Daoy (cell line): Measurements from ENCODE around the gene MAP2. TPM values are rescaled to one million over a fixed set of nuclear protein-coding genes. Genes with fewer than 3 reads are reported as not detected.
A peak's percentile ranks its signal among the peaks of the same experiment; 100 is the strongest.

Source experiments
- DNase-seq: peaks from one replicate; pipeline ENCODE4 v3.0.0-alpha.2; 2015; ENCODE audit warnings: low read depth
- total RNA-seq: library from RNA; depleted of rRNA; stranded (reverse); fragments of >200 nt; shearing (Covaris generic); gene quantifications from 2 replicates; pipeline ENCODE4 v1.2.3, GENCODE V29; 2014

The MAP2 gene
- total RNA-seq, 1 experiment from 2014 or later: 0.34 TPM

DNA sequence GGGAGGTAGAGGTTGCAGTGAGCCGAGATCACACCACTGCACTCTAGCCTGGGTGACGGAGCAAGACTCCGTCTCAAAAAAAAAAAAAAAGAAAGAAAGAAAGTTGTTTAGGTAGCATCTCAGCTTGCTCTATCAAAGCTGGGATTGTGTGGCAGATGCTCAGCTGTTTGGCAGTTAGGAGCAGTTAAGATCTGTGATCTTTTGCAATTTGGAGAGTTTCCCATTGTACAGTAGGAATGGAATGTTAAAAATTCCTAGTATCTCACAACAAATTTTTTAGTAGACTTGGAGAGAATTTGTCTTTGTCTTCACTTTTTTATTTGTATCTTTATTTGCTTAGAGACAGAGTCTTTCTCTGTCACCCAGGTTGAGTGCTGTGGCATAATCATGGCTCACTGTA lies 224.9 kb downstream of the MAP2 start:
- DNase-seq: no peak

DNA sequence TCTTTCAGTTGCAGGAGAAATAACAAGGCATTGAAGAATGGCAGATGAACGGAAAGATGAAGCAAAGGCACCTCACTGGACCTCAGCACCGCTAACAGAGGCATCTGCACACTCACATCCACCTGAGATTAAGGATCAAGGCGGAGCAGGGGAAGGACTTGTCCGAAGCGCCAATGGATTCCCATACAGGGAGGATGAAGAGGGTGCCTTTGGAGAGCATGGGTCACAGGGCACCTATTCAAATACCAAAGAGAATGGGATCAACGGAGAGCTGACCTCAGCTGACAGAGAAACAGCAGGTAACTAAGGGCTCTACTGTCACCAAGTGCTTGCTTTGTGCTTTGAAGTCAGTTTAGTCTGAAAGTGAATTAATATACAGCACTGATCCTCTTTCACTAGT lies 229.3 kb downstream of the MAP2 start:
- no peak for DNase-seq

DNA sequence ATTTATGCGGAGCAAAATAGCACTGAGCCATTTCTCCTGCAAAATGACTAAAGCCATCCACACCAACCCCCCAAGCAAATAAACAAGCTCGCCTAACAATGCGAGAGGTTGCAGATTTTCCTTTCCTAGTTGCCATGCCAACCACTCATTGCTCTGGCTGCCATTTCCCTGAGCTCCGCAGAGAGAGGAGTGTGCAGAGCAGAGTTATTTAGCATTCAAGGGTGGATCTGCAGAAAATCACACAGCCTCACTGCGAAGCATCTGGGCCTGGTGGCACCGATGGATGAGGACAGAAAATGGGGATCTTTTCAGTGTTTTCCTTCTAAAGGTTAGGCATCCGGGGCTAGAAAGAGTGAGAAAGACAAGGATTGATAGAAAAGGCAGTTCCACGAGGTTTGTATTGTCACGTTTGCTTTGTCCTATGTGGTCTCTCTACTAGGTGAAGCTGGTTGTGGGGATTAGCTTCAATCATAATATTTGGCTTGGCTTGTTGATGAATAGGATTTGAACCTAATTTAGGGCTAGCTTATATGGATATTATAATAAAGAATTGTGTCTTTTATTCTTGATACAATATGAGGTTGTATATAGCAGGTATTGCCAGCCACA lies 237.5 kb downstream of the MAP2 start:
- DNase-seq: no peak

DNA sequence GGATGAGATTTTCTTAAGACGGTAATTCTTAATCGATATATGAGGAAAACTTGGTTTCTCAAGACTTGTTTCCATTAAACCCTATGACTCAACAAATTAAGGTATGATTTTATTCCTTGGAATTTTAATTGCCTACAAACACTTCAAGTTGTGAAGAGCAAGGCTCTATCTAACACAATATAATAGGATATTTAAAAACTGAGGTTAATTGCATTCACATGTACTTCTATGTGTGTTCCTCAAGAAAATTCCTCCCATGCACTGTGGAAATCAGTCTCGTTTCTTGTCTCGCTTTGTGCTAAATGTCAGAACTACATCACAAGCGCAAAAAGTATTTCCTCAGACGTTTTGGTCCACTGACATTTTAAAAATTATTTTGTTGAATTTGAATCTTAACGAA lies 238.2 kb downstream of the MAP2 start:
- no peak for DNase-seq

DNA sequence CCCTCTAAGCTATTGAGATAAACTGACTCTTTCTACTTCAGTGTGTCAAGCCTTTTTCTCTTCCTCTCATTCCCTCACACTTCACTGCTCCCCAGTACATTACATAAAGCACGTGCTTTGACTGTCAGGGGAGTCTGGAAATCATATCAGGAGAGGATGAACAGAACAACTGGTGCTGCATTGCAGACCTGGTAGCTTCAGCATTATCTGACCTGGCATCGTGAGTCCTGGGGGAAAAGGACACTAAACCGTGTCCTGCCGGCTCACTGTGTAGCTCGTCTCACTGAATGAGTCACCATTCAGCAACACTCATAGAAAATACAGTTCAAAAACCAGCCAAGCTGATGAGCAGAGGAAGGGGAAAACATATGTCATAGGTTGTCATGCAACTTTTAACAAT lies 239.3 kb downstream of the MAP2 start:
- DNase-seq: peak; percentile 46

DNA sequence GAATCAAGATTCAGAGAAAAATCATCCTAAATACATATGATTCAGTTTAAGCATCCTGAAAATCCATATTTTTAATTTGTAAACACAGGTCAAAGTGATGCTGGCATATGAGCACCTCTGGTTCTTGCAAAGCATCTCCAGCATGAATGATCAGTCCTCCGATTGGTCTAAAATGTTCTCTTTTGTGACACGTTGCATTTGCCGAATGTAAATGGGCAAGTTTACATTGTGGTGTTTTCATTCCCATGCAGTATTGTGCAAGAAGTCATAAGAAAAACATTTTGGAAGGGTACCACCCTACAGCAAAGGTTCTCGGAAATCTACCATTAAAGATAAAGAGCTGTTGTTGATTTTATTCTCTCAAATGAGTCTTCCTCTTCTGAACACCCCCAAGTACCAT lies 239.8 kb downstream of the MAP2 start:
- no peak for DNase-seq

DNA sequence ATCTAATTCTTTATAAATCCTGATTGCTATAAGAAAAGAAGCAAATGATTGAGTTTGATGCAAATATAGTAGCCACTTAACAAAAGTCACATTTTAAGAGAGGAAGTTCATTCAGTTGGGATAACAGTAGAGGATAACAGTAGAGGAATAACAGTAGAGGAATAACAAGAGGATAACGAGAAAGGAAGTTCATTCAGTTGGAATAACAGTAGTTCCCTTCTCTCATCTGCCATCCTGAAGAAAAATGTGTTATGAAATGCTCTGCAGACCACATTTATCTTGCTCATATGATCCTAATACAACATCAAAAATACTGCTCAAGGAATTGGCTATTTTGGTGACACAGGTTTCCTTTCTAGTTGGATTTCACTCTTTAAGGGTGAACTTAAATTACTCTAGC lies 242.4 kb downstream of the MAP2 start:
- no peak for DNase-seq

DNA sequence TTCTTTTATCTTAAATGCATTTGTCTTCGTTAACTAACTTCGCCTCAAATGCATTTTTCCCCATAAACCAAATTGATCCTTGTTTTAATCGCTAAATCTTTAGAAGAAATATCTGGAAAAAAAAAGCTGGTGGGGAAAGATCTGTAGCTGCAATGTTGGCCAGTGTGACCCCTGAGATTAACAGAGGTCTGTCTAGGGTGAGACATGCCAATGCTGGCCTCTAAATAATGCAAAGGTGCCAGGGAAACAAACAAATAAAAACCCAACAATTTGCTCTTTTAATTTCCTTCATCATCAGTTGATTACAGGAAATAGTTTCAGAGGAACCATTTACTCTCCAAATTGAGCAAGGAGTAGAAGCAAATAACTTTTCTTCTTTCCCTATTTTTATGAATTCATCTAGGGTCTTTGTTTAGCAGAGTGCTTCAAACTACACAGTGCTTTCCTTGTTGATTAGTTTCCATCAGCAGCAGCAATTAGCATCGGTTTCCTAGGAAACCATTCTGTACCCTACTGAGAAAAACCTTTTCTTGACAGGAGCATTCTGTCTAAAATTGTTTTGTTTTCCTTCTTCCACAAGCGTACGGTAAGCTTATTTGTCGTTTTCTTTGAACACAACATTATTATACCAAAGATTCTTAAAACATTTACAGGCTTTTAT lies 247.3 kb downstream of the MAP2 start:
- no peak for DNase-seq

DNA sequence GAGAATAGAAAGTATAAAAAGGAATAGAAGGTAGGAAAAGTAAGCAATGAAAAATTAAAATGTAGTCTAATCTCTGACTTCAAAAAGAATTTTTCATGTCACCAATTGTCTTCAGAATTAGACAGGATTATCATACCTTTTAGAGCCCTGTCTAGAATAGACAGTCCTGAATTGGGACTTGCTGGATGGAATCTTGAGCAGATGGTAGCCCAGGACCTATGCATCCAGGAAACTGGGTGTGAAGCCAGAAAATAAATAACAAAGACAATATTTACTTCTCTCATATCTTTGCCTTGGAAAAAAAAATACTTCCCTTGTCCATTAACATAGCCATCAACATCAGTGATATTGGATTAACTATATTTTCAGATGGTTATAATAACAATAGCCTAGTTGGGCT lies 250.0 kb downstream of the MAP2 start:
- no peak for DNase-seq

DNA sequence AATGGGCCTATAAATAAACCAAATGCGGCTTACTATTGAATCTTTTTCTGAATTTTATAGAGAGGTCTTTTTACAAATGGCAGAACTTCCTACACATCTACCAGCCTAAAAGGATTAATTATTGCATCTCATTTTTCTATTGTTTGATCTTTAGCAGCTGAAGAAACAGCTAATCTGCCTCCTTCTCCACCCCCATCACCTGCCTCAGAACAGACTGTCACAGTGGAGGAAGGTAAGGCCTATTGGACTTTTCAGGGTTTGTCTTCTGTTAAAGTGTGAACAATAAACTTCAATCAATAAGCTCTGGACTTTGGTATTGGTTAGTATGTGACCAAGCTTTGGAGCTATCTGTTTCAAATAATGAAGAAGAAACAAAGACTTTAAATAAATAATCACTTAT lies 256.7 kb downstream of the MAP2 start:
- DNase-seq: no peak

DNA sequence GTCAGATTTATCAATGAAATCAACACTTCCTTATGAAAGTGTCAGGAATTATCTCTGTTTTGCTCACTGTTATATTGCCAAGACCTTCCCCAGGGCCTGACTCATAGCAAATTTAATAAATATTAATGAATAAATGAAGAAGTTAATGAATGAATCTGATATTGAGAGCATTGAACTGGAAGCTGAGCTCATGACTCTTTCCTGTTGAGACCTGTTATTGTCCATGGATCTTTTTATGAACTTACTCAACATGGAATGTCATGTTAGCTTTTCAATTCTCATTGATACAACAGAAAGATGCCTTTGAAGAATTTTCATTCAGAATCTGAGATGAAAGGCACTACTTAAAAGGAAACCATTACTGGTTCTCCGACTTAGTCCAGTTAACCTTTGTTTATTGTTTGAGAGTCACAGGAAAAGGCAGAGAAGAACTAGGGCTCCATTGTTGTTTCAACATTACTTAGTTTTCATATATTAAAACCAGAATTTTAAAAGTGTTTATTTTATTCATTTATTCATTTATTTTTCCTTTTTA lies 257.4 kb downstream of the MAP2 start:
- DNase-seq: no peak

DNA sequence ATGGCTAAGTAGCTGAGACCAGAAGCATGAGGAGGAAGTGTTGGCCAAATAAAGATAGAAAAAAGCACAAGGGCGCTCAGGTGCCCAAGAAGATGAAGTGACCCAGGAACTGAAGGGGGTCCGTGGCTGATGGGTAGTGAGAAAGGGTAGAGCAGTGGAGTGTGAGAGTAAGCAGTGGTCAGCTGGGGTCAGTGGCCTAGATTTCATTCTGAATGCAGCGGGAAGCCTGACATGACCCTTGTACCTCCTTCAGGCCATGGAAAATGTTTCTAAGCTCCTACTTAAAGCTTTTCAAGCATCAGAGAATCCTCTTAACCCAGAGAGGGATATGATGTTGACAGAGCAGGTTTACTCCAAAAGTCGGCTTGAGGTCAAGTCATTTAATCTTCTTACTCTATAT lies 258.8 kb downstream of the MAP2 start:
- DNase-seq: no peak

DNA sequence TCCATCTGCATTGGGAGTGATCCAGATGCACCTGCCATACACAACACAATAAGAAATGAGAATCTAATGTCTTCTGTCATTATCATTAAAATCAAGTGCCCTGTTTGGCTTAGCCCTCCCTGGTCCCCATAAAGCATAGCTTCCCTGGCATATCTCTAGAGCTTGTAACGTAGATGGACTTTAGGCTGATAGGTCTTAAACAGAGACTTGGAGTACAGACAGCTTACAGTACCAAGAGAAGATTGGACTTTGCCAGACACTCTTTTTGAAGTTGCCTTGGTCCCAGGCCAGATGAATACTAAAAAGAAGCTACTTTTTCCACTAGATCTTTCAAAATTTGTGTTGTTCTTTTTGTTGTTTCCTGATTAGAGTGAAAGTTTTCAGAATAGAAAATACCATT lies 261.5 kb downstream of the MAP2 start:
- DNase-seq: no peak

DNA sequence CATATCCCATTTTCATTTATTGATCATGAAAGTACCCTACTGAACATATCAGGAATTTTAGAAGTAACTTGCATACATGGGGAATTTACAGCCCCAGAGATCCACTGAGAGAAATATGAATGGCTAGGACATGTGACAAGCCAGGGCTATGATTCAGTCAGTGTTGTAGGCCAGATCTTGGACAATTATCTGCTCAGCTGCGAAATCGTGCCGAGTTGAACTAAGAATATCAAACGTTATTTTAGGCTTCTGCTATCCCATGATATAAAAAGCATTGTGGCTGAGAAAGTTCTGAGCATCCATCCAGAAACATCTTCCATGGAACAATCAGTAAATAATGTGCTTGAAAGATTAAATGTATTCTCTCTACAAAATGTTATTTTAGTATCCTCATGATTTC lies 262.1 kb downstream of the MAP2 start:
- DNase-seq: no peak

DNA sequence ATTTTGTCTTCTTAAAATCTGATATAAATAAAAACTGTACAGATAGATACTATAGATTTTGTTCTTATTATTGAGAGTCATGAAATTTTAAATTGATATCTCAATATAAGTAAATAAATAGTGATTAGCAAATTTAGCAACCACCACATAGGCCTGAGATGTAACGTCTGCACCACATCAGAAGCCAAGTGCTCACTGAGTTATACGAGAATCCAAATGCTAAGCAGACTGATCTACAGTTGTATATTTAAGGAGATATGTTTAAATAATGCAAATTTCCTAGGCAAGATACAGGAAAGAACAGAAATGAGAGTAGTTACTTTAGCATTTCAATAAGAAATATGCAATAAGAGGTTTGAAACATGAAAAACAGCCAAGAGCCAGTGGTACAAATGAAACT lies 262.6 kb downstream of the MAP2 start:
- no peak for DNase-seq

DNA sequence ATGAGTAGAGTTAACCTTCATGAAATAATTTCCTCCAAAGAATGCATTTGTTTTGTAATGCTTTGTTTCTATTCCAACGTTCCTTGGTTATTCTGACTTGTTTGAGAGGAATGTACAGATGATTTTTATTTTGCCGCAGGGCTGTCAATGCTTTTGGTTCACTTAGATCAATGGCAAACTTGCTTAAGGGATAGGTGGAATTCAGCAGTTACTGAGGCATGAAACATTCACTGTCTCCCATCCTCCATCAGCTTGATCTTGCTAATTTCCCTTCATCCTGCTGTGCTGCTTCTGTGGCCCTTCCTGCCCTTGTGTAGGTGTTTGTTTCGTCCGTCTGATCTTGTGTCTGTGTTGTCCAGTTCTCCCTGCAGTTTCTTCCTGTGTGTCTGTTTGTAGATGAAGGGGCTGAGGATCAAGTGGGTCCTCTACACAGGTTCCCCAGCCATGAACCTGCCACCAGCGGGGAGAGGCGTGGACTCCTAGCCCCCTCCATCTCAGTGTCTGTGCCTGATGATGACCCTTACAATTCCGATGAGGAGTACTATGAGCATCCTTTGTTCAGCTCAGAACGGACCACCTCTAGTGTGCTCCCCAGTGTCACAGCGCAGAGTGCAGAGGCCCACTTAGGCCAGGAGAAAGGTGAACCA lies 263.6 kb downstream of the MAP2 start:
- no peak for DNase-seq

DNA sequence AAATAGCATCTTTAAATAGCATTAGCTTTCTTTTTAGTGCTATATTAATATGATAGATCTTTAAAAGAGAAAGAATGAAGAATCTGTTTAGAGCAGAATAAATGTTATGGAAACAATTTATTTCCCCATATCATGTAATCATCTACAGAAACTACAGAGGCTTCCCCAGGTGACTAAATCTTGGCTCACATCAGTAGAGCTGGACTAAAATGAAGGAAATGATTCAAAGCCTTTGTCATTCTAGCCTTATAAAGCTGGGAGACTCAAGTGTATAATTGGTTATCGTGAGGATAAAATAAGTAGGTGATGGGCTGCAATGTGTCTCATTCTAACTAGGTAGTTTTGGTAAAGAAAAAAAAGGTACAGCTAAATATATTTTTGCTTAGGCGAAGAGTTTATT lies 264.5 kb downstream of the MAP2 start:
- DNase-seq: no peak

DNA sequence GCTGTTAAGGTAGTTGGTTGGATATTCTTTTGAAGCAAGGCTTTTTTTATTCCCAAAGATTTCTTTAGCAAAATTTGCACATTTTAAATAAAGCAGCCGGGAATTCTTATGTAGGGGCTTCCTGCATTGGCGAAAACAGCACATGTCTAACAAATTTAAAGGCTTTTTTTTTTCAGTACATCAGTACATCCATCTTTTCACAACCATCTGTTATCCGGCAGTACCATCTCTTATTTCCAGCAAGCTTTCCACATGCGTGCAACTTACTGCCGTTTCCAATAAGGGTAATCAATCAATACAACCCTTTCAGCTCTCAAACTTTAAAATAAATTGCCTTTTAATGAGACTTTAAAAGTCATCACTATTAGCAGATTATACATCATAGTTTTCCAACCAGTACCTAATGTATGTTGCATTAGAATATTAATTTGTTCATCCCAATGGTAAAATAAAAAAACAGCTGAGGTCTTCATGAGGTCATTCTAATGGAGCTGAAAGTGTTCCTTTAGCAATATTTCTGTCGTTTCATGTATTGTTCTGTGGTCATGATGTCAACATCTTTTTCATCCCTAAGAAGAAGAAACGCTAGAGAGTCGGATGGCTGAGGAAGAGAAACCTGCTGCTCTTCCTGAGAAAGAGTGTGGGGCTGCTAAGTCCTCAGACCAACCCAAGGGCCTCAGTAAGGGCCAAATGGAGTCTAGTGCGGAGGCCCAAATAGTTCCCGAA lies 266.3 kb downstream of the MAP2 start:
- DNase-seq: no peak

DNA sequence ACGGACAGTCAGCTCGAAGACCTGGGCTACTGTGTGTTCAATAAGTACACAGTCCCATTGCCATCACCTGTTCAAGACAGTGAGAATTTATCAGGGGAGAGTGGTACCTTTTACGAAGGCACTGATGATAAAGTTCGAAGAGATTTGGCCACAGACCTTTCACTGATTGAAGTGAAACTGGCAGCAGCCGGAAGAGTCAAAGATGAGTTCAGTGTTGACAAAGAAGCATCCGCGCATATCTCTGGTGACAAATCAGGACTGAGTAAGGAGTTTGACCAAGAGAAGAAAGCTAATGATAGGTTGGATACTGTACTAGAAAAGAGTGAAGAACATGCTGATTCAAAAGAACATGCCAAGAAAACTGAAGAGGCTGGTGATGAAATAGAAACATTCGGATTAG lies 270.9 kb downstream of the MAP2 start:
- DNase-seq: no peak

DNA sequence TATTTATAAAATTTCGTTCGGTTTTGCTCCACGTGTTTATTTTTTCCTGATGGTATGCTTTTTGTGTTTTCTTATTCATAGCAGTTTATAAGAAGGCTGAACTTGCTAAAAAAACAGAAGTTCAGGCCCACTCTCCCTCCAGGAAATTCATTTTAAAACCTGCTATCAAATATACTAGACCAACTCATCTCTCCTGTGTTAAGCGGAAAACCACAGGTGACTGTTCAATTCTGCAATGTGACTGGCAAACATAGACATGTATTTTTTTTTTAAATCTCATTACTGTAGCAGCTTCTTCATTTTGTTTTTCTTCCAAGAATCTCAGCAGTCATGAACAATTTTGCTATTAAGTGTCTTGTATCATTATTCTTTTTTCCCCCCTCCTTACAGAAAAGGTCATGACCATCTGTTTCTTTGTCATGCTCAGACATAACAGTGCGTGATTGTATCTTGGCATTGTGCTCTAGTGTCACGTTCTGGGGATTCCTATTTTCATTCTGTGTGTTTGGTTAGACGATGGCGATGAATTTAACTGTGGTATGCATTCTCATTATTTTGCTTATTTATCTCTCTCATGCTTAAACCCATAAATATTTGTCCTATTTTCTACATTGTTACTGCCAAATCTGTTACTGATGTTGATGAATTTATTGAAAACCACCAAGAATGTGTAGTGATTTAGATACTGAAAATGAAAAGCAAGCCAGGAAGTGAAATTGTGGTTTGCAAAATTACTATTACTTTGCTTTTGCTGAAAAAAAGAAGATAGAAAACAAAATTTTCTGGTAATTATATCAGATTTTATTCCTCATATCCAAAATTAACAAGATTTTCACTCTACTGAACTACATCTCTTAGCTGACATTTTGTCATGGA lies 273.2 kb downstream of the MAP2 start:
- DNase-seq: no peak

DNA sequence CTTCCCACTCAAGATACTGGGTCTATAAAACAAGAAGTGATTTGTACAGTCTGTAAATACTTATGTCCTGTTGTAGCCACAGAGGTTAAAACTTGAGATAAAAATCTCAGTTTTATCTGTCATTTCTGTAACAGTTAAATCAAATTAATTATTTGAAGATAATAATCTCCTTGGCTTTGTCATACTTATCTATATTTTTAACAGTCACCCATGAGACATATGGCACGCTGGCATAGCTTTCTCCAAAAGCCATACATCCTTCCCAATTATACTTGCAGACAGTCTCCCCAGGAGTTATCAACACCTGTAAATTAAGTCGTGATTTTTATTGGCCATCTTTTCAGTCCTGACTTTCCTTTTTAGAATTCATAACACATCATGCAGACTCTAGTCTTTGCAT lies 278.9 kb downstream of the MAP2 start:
- DNase-seq: no peak

DNA sequence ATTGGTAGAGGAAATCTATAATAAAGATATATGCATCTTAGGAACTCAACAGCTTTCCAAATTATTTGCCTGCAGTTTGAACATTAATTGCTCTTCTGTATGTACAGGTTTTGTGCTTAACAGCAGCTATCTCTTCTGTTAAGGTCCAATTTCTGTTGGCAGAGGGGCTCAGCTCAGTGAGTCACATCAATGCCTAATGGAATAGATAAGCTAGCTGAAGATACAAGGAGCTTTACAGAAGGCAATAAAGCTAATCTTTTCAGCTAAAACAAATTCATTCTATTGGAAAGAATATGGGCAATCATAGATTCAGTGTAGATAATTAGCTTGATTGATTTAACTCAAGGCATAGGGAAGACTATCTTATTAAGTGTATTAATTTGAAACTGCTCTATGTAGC lies 289.4 kb downstream of the MAP2 start:
- no peak for DNase-seq
